ENCODE results near the gene CCDC68.

- TF ChIP-seq EZH2 (IDR thresholded peaks at IDR 0.05; ENCODE audit: low read depth, low read length, severe bottlenecking), result no peak
- no peak for TF ChIP-seq POLR2A (IDR thresholded peaks at IDR 0.05; ENCODE audit: control extremely low read depth in 1 of 2, low read depth in 2 of 2, low read length in 2 of 2)
- TF ChIP-seq BACH1 (IDR thresholded peaks at IDR 0.05; ENCODE audit: low read length), result no peak
- peak in 2 of 3 experiments; percentile 5 to 21; a peak in 1 of 4 replicates for TF ChIP-seq CTCF (IDR thresholded peaks at IDR 0.05; ENCODE audit: control extremely low read depth in 1 of 3, insufficient read depth in 1 of 3, low read depth in 1 of 3, low read length in 3 of 3)
- no peak for TF ChIP-seq PHF8 (conservative IDR thresholded peaks at IDR 0.05; ENCODE audit: low read depth, low read length)
- no peak for TF ChIP-seq GTF2F1 (IDR thresholded peaks at IDR 0.05; ENCODE audit: borderline replicate concordance, low read depth, low read length)
- TF ChIP-seq MAX (IDR thresholded peaks at IDR 0.05), result no peak
- no peak for TF ChIP-seq ZNF274 (IDR thresholded peaks at IDR 0.05; ENCODE audit: borderline replicate concordance, extremely low read depth, low read length)
- TF ChIP-seq SP2 (IDR thresholded peaks at IDR 0.05; ENCODE audit: low read length), result no peak
- TF ChIP-seq JUND (IDR thresholded peaks at IDR 0.05; ENCODE audit: low read length), result no peak
- TF ChIP-seq SP1 (IDR thresholded peaks at IDR 0.05; ENCODE audit: low read depth, low read length), result no peak
- TF ChIP-seq TAF1 (IDR thresholded peaks at IDR 0.05; ENCODE audit: low read depth, low read length), result no peak
- TF ChIP-seq YY1 (IDR thresholded peaks at IDR 0.05; ENCODE audit: low read depth, low read length), result no peak
- TF ChIP-seq SRF (IDR thresholded peaks at IDR 0.05; ENCODE audit: low read depth, low read length), result no peak
These were observed 9.0 kb downstream of the CCDC68 start for GRCh38 chr18:54950221-54950620.

Measured in H1 (cell line).